Dermis blood vessel endothelial cell (primary cell): ENCODE data around the gene LMO1. TPM values are rescaled to one million over a fixed set of nuclear protein-coding genes. Genes with fewer than 3 reads are reported as not detected.

Experiments
- DNase-seq: peaks from one replicate; pipeline ENCODE4 v3.0.0; 2010
- total RNA-seq: library from RNA; depleted of rRNA; stranded (reverse); fragments of >200 nt; gene quantifications from 2 replicates; pipeline ENCODE4 v1.2.3, GENCODE V29; 2014

Gene LMO1
- total RNA-seq, 1 donor from 2014 or later, result not detected

GRCh38 chr11:8225589-8226036, 38.1 kb downstream of the LMO1 start:
- peak; percentile 79 for DNase-seq

GRCh38 chr11:8224711-8225110, 39.0 kb downstream of the LMO1 start:
- DNase-seq, result no peak

- DNase-seq, result no peak
Measured at GRCh38 chr11:8224161-8224591, 39.5 kb downstream of the LMO1 start.

DNA sequence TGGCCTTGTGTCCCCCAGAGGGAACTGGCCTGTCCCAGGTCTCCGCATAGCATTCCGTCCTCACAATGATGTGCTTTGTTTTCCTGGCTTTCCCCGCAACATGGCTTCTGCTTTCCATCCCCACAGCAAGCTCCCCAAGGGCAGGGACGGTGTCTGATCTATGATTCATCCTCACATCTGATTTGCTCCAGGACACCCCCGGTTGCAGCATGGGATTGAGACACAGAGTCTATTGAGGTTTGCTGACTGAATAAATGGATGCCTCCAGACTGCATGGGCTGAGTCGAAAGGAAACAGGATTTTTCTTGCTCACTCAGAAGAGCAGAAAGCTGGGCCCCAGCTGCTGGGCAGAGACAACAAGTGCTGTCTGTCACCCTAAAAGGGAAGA, 40.2 kb downstream of the LMO1 start:
- no peak for DNase-seq

- DNase-seq, result no peak
Measured at GRCh38 chr11:8222820-8223512, 40.7 kb downstream of the LMO1 start.

DNA sequence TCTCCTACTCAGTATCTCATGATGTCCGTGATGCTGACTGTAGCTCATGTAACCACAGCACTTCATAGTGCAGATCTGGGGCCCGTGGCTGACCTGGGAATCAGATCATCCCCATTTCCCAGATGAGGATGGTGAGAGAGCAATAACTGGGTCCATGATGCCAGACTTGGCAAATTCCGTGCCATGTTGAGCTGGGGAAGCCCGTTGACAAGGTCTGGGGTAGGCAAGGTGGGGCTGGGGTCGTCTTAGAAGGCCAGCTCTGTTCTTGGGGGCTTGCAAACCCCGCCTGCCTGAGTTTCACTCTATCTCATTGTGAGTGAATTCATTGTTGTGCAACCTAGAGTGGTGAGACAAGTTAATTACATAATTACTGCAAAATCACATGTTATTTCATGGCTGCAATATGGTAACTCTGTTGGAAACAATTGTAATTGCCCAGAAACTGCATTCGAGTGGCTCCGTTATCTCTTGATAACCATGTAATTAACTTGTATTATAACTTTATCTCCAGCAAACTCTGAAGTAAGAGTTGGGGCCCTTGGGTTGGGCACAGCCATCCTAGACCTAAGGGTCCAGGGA, 41.7 kb downstream of the LMO1 start:
- DNase-seq, result no peak

- DNase-seq, result no peak
Measured at GRCh38 chr11:8221046-8221723, 42.5 kb downstream of the LMO1 start.

DNA sequence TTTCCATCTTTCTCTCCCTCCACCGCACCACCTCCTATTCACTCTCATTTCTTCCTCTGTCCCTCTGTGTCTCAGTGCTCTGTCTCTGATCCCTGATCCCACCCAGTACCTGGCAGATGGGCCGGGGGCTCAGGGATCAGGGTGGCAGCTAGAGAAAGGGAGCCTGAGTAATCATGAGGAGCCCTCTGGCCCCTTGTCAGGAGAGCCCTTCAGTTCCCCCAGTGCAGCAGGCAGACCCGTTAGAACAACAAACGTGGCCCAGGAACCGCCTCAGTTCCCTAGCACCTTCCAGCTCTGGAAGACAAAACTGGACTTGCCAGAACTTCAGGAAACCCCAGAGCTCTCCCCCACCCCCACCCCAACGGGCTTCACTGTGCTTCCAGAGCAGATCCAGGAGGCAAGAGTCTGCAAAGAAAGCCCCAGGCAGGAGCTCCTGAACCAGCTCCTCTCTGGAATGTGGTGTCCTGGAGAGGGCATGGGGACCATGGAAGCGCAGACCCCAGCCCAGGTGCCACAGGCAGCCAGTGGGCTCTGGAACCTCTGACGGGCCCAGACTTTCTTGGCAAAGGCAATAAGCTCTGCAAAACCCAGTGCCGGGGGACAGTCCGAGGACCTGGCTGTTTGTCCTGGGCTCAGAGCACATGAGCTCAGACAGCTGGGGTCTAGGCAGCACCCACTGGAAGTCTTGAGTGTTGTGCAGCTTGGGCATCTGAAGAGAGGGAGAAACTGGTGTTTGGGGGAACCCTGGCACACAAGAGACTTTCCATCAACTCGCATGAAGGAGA, 43.2 kb downstream of the LMO1 start:
- DNase-seq, result no peak

- DNase-seq, result peak; percentile 73
Measured at GRCh38 chr11:8219257-8220021, 44.2 kb downstream of the LMO1 start.

GRCh38 chr11:8218840-8219239, 44.8 kb downstream of the LMO1 start:
- no peak for DNase-seq

DNA sequence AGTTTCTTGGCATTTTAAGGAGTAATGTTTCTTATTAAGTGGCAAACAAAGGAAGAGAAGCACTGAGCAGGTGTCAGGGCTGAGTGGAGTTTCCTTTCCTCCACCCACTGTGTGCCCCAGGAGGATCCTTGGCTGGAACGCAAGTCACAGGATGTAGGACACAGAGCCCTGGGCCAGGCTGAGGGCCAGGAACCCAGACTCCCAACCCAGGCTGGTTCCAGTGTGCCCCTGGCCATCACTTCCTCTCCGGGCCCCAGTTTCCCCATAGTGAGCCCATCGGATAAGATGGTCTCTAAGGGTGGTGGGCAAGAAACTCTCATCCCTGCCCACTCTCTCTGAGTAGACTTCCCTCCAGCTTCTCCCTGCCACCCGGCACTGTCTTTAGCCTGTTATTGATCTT, 45.3 kb downstream of the LMO1 start:
- DNase-seq, result no peak

- DNase-seq, result no peak
Measured at GRCh38 chr11:8217926-8218325, 45.8 kb downstream of the LMO1 start.

GRCh38 chr11:8217136-8217535, 46.5 kb downstream of the LMO1 start:
- no peak for DNase-seq

GRCh38 chr11:8213376-8213775, 50.3 kb downstream of the LMO1 start:
- no peak for DNase-seq

DNA sequence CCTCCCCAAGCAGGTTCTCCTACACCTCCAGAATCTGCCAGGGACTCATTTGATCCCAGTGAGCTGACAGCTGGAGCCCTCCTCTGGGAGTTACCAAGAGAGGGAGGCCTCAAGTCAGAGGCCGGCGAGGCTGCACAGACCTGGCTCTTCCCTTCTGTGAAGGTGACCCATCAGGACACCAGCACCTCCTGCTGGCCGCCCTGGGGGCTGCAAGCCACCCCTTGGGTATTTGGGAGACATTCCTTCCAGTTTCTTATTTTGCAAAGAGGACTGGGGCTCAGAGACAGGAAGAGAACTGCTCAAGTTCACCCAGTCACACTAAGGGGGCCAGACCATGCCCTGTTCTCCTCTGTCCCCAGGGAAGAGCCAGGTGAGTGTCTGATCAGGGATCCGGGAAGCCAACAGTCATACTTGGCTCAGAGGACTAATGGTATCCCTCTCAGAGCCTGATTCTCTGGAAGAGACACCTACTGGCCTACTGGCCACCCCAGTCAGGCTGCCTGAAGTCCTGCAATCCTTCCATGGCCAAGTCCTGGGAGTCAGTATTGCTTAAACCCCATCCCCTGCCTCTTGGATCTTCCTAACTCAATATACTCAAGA, 54.4 kb downstream of the LMO1 start:
- no peak for DNase-seq

DNA sequence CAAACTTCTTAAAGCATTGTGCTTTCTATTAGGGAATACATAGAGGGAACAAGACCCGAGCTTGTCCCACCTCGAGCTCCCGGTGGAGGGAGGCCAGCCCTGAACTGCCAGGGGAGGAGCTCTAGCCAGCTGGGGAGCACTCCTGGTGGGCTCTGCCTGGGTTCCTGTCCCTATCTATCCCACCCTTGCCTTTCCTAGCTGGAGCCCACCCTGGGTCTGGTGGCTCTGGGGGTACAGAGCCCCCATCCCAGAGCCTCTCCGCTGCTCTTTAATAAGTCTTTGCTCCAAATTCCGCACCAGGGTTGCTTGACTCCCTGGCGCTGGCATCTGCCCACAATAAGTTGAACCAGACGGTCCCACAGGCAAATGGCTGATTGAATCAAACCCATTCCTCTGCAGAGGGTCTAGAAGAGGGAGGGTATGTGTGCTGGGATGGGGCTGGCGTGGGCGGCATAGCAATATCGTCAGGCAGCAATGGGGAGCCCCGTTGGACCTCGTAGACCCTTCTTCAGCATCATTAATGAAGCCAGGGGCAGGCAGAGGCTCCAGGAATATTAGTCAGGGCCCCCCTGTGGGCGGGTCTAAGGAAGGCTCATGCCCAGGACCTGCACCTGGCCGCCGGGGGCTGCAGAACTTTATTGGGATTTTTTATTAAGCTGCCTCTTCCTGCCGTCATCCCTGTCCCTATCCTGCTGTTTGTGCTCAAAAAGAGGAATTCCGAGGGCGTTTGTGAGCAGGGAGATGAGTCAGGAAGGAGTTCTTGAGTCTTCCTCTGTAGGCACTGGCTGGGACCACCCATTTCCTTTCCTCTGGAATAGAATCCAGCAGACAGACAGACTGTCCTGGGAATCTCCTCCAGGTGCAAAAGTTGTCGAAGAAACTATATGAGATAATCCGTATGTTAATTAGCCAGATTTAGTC, 56.3 kb downstream of the LMO1 start:
- no peak for DNase-seq

GRCh38 chr11:8206251-8207079, 57.2 kb downstream of the LMO1 start:
- peak; percentile 56 for DNase-seq

DNA sequence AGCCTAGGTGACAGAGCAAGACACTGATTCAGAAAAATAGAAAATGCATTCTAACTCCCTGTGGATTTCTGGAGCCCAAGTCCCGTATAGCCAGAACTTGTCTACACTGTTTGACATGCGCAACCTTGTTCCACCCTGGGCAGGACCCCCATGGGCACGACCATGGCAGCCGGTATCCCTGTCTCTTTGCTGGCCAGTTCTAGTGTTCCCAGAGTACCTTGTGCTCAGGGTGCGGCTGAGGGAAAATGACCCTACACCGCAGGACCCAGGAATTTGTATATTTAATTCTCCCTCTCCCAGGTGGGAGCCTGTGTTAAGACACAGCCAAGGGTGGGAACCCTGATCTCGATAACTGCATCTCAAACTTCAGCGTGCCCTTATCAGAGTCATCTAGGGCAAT, 58.1 kb downstream of the LMO1 start:
- no peak for DNase-seq

GRCh38 chr11:8204596-8204995, 59.1 kb downstream of the LMO1 start:
- DNase-seq, result no peak

DNA sequence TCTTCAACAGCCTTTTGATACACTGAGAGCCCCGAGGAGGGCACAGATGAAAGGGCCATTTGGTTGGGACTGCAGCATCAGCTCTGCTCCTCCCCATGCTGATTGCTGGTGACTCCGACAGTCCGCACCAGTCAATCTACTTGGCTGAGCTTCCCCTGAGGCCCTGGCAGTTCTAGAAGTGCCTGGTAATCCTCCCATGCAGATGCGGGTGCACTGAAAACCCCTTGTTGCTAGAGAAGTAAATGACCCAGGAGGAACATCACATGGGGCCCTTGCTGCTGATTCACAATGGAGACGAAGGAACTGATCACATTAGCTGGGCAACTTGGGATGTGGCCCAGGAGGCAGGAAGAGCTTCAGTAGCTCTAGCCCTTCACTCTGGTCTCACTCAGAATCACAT, 59.7 kb downstream of the LMO1 start:
- DNase-seq, result no peak
